Sigmoid colon (tissue), 4 donors: Measurements from ENCODE around the gene NRXN3.

Experiments
- CTCF ChIP-seq, 4 experiments: fragments of 450-650 bp in 3 of 4; fragments of 200-600 bp in 1 of 4; IDR thresholded peaks; one replicate each; pipeline ENCODE4 v1.5.1; 2016 to 2019; ENCODE audit warnings: antibody characterized with exemption in 4 of 4, mild to moderate bottlenecking in 3 of 4, moderate library complexity in 2 of 4
- EP300 ChIP-seq, 4 donors: sonication (generic); formaldehyde crosslinking; IDR thresholded peaks; one replicate each; pipeline ENCODE4 v1.6.1; 2017; ENCODE audit warnings: antibody characterized with exemption in 4 of 4
- POLR2AphosphoS5 ChIP-seq, 4 donors: sonication (generic); formaldehyde crosslinking; IDR thresholded peaks; one replicate each; pipeline ENCODE4 v1.6.1; 2017; ENCODE audit warnings: antibody characterized with exemption in 4 of 4

GRCh38 chr14:79729731-79730130 is 1559.6 kb downstream of the NRXN3 start:
- TF ChIP-seq EP300 (IDR thresholded peaks at IDR 0.05), result no peak
- TF ChIP-seq CTCF (IDR thresholded peaks at IDR 0.05), result no peak
- no peak for TF ChIP-seq POLR2AphosphoS5 (IDR thresholded peaks at IDR 0.05)
